Smooth muscle cell of bladder (primary cell): ENCODE results near the gene THY1. TPM values are rescaled to one million over a fixed set of nuclear protein-coding genes. Genes with fewer than 3 reads are reported as not detected.

Source experiments
- total RNA-seq: library from RNA; depleted of rRNA; stranded (reverse); fragments of >200 nt; gene quantifications from 2 replicates; pipeline ENCODE4 v1.2.3, GENCODE V29; 2014

THY1 gene
- 154 and 200 TPM in 2 replicates for total RNA-seq

GRCh38 chr11:119422809-119423508, at the start of gene THY1:
THY1 (minus strand) TSS chr11:119423172; CDS start chr11:119420905, 2,267 bp downstream.

GRCh38 chr11:119381181-119381988, 41.6 kb downstream of the THY1 start, which contains the start of gene USP2:
USP2 (minus strand) TSS chr11:119381690; CDS start chr11:119373480, 8,210 bp downstream.

Other genes starting within 250 kb of the THY1 start
- gene NHERF4, start 237.7 kb downstream of the THY1 start, total RNA-seq = 0.14 and 0.18 TPM in 2 replicates
- gene CBL, start 216.8 kb downstream of the THY1 start, total RNA-seq = 4.7 TPM in 2 replicates
- gene MCAM, start 106.0 kb downstream of the THY1 start, total RNA-seq = 11.2 and 15.5 TPM in 2 replicates
- gene RNF26, start 88.6 kb downstream of the THY1 start, total RNA-seq = 2.8 and 4.3 TPM in 2 replicates
- gene C1QTNF5, start 82.3 kb downstream of the THY1 start, total RNA-seq = 17.5 and 34.5 TPM in 2 replicates
- gene MFRP, start 76.5 kb downstream of the THY1 start, total RNA-seq = not detected in 2 replicates
- 0.09 and 0.14 TPM in 2 replicates for gene USP2, start 41.5 kb downstream of the THY1 start, total RNA-seq